GM21381 (cell line): ENCODE data around the gene GSK3B.
"Not testable (repeated sequence)": the region's sequence is repeated elsewhere in the genome, so short reads cannot be mapped to it uniquely, and the experiment has no call there.

Experiments
- ATAC-seq: cut with Tn5 transposase; IDR thresholded peaks from one replicate; pipeline ENCODE4 v1.9.1; 2021; ENCODE audit warnings: mild to moderate bottlenecking, moderate library complexity; ENCODE audit not compliant: unreplicated experiment

The GSK3B gene

DNA sequence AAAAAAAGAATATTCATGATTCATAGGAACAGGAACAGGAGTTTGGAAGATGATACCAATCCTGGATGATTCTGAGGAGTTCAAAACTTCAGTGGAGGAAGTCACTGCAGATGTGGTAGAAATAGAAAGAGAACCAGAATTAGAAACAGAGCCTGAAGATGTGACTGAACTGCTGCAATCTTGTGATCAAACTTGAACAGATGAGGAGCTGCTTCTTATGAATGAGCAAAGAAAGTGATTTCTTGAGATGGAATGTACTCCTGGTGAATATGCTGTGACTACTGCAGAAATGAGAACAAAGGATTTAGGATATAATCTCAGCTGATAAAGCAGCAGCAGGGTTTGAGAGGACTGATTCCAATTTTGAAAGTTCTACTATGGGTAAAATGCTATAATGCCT, 72.7 kb downstream of the GSK3B start:
- ATAC-seq = no peak

DNA sequence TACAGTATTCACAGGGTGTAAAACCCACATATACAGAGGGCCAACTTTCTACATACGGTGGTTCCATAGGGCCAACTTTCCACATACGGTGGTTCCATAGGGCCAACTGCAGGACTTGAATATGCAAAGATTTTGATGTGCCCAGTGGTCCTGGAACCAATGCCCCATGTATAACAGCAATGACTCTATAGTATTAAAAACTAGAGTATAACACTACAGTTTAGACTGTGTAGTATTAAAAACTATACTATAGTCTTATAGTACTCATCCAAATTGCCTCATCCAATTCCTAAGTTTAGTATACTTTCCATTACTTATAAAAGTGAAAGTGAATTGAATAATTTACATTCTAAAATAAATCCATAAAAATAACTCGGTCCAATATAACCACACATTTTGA, 75.9 kb downstream of the GSK3B start:
- ATAC-seq = no peak

DNA sequence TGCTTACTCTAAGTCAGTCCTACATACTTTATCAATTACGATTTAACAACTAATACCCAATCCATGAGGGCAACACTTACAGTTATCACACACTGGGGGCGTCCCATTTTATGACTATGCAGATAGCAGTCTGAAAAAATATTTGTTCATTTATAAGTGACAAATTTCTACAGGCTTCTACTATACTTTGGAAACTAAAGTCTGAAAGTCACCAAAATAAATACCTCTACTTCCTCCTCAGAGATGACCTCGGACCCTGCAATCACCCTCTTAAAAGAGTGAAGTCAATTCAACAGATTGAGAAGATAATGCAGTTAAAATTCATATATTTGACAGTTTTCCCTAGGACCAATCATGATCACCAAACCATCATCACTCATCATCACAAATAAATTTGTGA, 76.6 kb downstream of the GSK3B start:
- no peak for ATAC-seq

DNA sequence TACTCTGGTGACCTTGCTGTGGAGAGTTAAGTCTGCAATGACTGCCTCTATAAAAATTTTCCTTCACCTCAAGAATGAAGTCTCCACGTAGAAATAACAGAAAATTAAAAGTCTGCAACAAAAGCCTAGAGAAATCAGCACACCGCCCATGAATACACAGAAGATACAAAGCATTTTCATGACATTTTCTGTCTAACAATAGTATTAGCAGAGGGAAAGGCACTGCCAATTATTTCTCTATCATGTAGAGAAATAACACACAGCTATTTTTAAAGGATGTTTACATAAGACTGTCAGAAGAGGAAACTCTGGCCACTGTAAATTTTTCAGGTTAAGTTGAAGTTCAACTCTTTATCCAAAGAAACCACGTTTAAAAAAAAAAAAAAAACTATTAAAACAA, 80.8 kb downstream of the GSK3B start:
- ATAC-seq = no peak

DNA sequence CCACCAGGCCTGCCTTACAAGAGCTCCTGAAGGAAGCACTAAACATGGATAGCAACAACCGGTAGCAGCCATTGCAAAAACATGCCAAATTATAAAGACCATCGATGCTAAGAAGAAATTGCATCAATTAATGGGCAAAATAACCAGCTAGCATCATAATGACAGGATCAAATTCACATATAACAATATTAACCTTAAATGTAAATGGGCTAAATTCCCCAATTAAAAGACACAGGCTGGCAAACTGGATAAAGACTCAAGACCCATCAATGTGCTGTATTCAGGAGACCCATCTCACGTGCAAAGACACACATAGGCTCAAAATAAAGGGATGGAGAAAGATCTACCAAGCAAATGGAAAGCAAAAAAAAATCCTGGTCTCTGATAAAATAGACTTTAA, 88.5 kb downstream of the GSK3B start:
- ATAC-seq = not testable (repeated sequence)

DNA sequence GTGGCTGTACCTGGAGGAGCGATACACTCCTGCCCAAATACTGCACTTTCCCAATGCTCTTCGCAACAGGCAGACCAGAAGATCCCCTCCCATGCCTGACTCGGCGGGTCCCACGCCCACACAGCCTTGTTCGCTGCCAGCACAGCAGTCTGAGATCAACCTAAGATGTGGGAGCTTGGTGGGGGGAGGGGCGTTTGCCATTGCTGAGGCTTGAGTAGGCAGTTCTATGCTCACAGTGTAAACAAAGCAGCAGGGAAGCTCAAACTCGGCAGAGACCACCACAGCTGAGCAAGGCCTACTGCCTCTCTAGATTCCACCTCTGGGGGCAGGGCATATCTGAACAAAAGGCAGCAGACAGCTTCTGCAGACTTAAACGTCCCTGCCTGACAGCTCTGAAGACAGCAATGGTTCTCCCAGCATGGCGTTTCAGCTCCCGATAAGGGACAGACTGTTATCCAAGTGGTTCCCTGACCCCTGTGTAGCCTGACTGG, 90.2 kb downstream of the GSK3B start:
- ATAC-seq = not testable (repeated sequence)

DNA sequence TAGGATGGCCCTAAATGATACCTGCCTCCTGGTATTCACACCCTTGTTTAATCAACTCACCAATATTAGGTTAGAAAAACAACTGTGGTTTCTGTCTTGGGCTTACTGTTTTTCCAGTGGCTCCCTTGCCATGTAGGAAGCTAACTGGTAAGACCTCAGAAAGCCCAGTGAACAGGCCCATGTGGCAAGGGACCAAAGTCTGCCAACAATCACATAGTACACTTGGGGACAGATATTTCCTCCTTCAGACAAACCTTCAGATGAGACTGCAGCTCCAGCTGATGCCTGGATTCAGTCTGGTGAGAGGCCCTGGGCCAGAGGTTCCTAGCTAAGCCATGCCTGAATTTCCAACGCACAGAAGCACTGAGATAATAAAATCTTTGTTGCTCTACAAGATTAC, 96.1 kb downstream of the GSK3B start:
- no peak for ATAC-seq

DNA sequence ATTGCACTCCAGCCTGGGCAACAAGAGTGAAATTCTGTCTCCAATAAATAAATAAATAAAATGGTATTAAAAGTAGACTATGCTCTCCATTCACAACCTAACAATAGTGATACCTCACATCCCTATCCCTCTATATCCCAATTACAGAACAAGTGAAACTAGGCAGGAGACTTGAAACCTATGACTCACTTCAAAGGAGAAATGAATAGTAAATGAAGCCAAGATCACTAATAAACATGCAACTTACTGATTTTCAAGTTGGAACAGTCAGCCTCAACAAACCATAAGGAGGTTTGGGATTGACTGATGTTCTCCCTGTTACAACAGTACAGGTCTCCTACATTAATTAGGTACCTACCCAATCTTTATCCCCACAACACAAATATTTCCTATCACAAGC, 103.4 kb downstream of the GSK3B start:
- ATAC-seq = no peak

DNA sequence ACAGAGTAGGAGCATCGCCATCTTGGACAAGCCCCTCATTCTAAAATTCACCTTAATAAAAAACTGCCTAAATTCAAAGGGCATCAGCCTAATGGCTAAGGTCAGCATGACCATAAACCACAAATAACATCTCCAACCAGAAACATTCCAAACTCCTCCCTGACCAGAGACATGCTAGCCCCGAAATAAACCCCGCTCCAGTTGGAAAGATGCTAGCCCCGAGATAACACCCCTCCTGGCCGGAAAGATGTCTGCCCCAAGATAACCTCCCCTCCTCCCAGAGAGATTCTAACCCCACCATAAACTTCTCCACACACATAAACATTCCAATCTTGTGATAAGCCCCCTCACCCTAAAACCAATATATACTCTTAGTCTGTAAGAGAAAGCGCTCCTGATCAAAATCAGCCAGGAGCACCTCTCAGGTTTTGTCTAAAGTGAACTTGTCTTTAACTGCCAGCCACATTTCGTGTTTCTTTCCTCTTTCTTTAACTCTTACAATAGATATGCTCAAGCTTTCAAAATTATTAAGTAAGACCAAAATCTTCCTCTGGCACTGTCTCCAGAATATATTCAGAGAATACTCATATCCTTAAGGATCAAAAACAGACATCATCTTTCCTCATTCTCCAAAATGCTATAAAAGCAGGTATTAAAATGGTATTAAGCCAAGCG, 104.1 kb downstream of the GSK3B start:
- ATAC-seq = no peak

DNA sequence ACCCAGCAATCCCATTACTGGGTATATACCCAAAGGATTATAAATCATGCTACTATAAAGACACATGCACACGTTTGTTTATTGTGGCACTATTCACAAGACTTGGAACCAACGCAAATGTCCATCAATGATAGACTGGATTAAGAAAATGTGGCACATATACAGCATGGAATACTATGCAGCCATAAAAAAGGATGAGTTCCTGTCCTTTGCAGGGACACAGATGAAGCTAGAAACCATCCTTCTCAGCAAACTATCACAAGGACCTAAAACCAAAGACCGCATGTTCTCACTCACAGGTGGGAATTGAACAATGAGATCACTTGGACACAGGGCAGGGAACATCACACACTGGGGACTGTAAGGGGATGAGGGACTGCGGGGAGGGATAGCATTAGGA, 107.4 kb downstream of the GSK3B start:
- not testable (repeated sequence) for ATAC-seq

DNA sequence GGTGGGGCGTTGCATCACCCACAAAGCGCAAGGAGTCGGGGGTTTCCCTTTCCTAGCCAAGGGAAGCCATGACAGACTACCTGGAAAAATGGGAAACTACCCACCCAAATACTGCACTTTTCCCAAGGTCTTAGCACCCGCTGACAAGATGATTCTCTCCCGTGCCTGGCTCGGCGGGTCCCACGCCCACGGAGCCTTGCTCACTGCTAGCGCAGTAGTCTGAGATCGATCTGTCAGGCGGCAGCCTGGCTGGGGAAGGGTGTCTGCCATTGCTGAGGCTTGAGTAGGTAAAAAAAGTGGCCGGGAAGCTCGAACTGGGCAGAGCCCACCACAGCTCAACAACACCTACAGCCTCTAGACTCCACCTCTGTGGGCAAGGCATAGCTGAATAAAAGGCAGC, 112.9 kb downstream of the GSK3B start:
- ATAC-seq = no peak

DNA sequence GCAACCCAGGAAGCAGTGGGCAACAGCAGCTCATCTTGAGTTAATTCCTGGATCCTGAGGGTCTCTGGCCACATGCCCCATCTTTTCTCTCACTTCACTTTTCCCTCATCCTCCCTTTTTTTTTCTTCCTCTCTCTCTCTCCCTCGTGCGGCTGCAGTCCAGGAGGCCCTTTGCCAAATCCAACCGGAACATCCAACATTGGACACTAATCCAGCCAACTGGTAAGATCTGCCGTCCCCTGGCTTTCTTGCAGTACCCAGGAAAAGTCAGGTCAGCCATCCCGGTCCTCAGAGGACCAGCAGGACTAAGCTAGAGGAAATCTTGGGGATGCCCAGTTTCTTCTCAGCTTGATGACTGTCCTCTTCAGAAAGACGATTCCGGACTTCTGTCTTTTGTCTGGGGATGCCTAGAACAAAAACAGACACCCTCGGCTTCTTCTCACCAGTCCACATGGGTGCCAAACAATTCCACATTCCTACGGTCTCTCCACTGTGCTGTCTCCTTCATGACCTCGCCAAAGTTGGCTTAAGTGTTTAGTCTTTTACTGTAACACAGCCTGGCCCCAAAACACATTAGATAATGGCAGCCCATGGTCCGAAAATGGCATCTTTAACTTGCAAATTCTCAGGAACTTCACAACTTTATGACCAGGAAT, 115.6 kb downstream of the GSK3B start:
- ATAC-seq = no peak

DNA sequence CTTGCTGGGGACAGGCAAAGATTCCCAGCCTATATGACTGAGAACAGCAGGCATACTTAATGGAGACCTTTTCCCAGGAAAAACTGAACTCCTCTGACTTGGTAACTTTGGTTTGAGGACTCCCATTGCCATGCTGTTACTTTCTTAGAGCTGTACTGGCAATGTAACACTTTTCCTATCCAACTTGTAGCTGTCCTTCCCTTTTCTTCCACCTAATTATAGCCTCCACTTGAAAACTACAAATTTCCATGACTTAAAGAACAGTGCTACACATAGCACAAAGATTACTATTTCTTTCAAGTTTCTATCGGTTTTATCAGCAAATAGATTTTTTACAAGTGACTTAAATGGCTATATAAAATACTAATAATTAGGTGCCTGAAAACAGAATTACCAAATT, 116.9 kb downstream of the GSK3B start:
- no peak for ATAC-seq

DNA sequence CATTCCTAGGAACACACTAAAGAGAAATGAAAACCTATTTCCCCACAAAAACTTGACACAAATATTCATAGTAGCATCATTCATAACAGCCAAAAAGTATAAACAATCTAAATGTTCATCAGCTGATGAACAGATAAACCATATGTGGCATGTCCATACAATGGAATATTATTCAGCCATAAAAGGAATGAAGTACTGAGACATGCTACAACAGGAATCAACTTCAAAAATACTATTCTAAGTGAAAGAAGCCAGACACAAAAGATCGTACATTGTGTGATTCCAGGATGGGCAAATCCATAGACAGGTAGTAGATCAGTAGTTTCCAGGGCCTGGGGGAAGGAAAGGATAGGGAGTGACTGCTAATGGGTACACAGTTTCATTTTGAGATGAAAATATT, 118.0 kb downstream of the GSK3B start:
- no peak for ATAC-seq

DNA sequence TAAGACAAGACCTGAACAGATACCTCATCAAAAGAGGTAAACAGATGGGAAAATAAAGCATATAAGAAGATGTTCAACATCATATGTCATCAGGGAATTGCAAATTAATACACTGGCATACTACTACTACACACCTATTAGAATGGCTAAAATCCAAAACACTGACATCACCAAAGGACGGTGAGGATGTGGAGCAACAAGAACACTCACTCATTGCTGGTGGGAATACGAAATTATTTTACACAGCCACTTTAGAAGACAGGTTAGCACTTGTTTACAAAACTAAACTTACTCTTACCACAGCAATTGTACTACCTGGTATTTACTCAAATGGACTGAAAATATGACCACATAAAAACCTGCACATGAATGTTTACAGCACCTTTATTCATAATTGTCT, 119.6 kb downstream of the GSK3B start:
- no peak for ATAC-seq

DNA sequence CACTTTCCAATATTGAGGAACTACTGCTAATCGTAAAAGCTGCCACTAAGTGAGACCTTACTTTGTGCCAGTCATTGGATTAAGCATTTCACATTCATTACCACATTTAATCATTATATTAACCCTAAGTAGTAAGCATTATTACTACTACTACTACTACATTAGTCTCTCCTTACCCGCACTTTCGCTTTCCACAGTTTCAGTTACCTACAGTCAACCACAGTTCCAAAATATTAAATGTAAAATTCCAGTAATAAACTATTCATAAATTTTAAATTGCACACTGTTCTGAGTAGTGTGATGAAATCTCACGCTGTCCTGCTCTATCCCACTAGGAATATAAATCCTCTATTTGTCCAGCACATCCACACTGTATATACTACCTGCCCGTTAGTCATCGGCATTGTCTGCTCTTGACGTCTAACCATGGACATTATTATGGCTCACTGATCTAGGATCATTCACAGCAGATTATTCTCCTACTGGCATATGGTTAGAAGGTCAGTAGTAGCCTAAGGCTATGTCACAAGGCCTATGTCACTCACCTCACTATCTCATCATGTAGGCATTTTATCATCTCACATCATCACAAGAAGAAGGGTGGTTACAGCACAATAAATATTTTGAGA, 121.1 kb downstream of the GSK3B start:
- ATAC-seq = no peak

DNA sequence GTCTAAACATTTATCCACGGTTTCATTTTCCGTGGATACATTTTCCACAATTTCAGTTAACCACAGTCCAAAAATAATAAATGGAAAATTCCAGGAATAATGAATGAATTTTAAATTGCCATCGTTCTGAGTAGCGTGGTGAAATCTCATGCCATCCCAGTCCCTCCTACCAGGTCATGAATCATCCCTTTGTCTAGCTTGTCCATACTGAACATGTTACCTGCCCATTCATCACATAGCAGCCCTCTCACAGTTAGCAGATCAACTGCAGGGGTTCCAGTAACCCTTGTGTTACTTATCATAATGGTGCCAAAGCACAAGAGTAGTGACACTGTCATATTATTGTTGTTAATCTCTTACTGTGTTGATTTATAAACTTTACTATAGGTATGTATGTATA, 124.5 kb downstream of the GSK3B start:
- no peak for ATAC-seq

DNA sequence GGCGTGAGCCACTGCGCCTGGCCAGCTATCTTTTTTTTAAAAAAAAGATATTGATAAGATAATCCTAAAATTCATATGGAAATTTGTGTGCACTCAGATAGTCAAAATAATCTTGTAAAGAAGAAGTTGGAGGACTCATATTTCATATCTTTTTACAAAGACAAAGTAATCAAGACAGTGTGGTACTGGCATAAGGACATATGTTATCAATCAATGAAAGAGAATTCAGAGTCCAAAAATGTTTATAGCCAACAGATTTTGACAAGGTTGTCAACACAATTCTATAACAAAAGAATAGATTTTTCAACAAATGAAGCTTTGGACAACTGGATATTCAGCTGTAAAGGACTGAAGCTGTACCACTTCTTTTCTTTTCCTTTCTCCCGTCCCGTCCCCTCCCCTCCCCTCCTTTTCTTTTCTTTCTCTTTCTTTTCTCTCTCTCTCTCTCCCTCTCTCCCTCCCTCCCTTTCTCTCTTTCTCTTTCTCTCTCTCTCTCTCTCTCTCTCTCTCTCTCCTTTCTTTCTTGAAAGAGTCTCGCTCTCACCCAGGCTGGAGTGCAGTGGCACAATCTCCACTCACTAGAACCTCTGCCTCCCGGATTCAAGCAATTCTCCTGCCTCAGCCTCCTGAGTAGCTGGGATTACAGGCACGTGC, 126.8 kb downstream of the GSK3B start:
- no peak for ATAC-seq

DNA sequence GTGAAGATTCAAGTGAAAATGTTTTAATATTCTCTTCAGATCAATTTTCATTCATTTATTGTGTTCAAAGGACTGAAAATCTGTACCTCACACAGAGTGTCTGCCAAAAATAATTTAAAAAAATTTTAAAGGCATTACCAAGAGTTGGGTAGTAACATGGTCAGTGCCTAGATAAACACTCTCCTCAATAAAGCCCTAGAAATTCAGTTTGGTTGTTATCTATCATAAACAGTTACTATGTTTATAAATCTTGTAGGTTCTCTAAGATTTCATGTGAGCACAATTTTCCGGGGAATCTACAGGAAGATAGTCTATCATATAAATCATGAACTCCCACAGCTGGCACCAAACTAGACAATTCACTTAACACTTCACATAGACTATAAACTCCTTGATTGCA, 128.6 kb downstream of the GSK3B start:
- ATAC-seq = no peak

DNA sequence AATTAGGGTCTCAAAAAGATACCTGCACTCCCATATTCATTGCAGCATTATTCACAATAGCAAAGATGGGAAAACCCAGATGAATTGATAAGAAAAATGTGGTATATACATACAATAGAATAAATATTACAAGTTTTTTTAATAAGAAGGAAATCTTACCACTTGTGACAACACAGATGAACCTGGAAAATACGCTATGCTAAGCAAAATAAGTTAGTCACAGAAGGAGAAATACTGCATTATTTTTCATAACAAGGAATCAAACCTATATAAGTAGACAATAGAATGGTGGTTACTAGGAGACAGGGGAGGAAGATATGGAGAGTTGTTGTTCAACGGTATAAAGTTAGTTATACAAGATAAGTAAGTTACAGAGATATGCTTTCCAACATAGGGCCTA, 130.0 kb downstream of the GSK3B start:
- ATAC-seq = no peak

DNA sequence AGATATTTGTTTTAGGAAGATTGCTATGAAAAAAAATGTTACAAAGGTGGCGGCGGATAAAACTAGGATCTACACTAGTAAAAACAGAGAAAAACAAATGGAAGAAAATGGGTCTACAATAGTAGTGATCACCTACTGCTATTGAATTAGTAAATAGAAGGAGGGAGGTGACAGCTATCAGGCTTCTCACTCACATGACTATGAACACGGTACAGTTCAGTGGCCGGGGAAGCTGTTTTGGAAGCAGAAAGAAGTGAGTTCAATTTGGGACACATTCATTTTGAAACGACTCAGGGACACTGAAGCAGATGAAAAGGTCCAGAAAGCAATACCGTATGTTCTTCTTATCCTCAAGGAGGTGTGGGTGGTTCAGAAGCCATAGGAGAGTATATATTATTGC, 138.3 kb downstream of the GSK3B start:
- no peak for ATAC-seq
